Stimulated activated CD4-positive, alpha-beta T cell treated with anti-CD3 and anti-CD28 coated beads, Interleukin-12 subunit alpha, Interleukin-12 subunit beta, amount 100 ng/mL, for 4 hours (primary cell): ENCODE results near the gene AKAP4.

Experiments used
- DNase-seq: peaks from one replicate; pipeline ENCODE4 v3.0.0-alpha.2; 2020

Gene AKAP4

GRCh38 chrX:50200907-50201306 lies at the start of gene AKAP4:
Gene AKAP4, minus strand, starts transcription at chrX:50201007. Its CDS starts 118 bp downstream, at chrX:50200889.
- no peak for DNase-seq

GRCh38 chrX:50211510-50211909 lies 10.7 kb upstream of the AKAP4 start:
- DNase-seq = no peak

GRCh38 chrX:50206753-50207152 lies 5.9 kb upstream of the AKAP4 start:
- no peak for DNase-seq

- peak; percentile 55 for DNase-seq
Measured at GRCh38 chrX:50204364-50204899, 3.6 kb upstream of the AKAP4 start, which contains the start of gene CCNB3. Gene CCNB3, plus strand, starts transcription at chrX:50204765. Its CDS starts 80,399 bp downstream, at chrX:50285164.

GRCh38 chrX:50202539-50202938 lies 1.7 kb upstream of the AKAP4 start:
- no peak for DNase-seq

- no peak for DNase-seq
Measured at GRCh38 chrX:50198348-50198747, 2.5 kb downstream of the AKAP4 start.

GRCh38 chrX:50188859-50189600 lies 11.8 kb downstream of the AKAP4 start:
- no peak for DNase-seq

- DNase-seq = no peak
Measured at GRCh38 chrX:50183891-50184290, 16.9 kb downstream of the AKAP4 start.

GRCh38 chrX:50180073-50180940 lies 20.5 kb downstream of the AKAP4 start:
- DNase-seq = no peak

- no peak for DNase-seq
Measured at GRCh38 chrX:50169717-50170116, 31.1 kb downstream of the AKAP4 start.

GRCh38 chrX:50168241-50168687 lies 32.5 kb downstream of the AKAP4 start:
- DNase-seq = no peak

- DNase-seq = no peak
Measured at GRCh38 chrX:50167366-50167765, 33.4 kb downstream of the AKAP4 start.

- DNase-seq = no peak
Measured at GRCh38 chrX:50165727-50166126, 35.1 kb downstream of the AKAP4 start.

GRCh38 chrX:50161127-50161526 lies 39.7 kb downstream of the AKAP4 start:
- DNase-seq = no peak

GRCh38 chrX:50158593-50158992 lies 42.2 kb downstream of the AKAP4 start:
- no peak for DNase-seq

GRCh38 chrX:50157545-50158135 lies 43.2 kb downstream of the AKAP4 start:
- no peak for DNase-seq

GRCh38 chrX:50154429-50154828 lies 46.4 kb downstream of the AKAP4 start:
- no peak for DNase-seq

GRCh38 chrX:50152456-50152855 lies 48.4 kb downstream of the AKAP4 start:
- no peak for DNase-seq

GRCh38 chrX:50147972-50148371 lies 52.8 kb downstream of the AKAP4 start:
- DNase-seq = no peak
